Stimulated activated effector memory CD8-positive, alpha-beta T cell treated with anti-CD3 and anti-CD28 coated beads, Interleukin-12 subunit alpha, Interleukin-12 subunit beta, amount 100 ng/mL, for 72 hours (primary cell): ENCODE data around the gene LMO1.
A peak's percentile ranks its signal among the peaks of the same experiment; 100 is the strongest.

ENCODE experiments used
- ATAC-seq: fragments of 150-1000 bp; cut with Tn5 transposase; 2 replicates; pipeline ENCODE4 v1.10.0; 2021
- DNase-seq, 2 donors: peaks; one replicate each; pipeline ENCODE4 v3.0.0; 2021 to 2022; ENCODE audit warnings: low spot score in 2 of 2
- H3K27ac Mint-ChIP-seq: one replicate; pipeline ENCODE4 v1.8.0; 2022; ENCODE audit warnings: mild to moderate bottlenecking, mixed read lengths
- H3K36me3 Mint-ChIP-seq: one replicate; pipeline ENCODE4 v1.8.0; 2022; ENCODE audit warnings: mild to moderate bottlenecking, mixed read lengths
- H3K4me1 Mint-ChIP-seq: one replicate; pipeline ENCODE4 v1.8.0; 2022; ENCODE audit warnings: mixed read lengths
- H3K4me3 Mint-ChIP-seq: one replicate; pipeline ENCODE4 v1.8.0; 2022; ENCODE audit warnings: mild to moderate bottlenecking, mixed read lengths
- H3K9me3 Mint-ChIP-seq: one replicate; pipeline ENCODE4 v1.8.0; 2022; ENCODE audit warnings: mixed read lengths

The LMO1 gene

DNA sequence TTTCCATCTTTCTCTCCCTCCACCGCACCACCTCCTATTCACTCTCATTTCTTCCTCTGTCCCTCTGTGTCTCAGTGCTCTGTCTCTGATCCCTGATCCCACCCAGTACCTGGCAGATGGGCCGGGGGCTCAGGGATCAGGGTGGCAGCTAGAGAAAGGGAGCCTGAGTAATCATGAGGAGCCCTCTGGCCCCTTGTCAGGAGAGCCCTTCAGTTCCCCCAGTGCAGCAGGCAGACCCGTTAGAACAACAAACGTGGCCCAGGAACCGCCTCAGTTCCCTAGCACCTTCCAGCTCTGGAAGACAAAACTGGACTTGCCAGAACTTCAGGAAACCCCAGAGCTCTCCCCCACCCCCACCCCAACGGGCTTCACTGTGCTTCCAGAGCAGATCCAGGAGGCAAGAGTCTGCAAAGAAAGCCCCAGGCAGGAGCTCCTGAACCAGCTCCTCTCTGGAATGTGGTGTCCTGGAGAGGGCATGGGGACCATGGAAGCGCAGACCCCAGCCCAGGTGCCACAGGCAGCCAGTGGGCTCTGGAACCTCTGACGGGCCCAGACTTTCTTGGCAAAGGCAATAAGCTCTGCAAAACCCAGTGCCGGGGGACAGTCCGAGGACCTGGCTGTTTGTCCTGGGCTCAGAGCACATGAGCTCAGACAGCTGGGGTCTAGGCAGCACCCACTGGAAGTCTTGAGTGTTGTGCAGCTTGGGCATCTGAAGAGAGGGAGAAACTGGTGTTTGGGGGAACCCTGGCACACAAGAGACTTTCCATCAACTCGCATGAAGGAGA lies 43.2 kb downstream of the LMO1 start:
- ATAC-seq, result no peak
- no peak for DNase-seq
- no peaks in the 10 kb centered on the region for H3K9me3 Mint-ChIP-seq
- no peak overlapping the region for H3K4me3 Mint-ChIP-seq
- no peak overlapping the region for H3K27ac Mint-ChIP-seq
- peaks cover 9% of the 10 kb centered on the region for H3K4me1 Mint-ChIP-seq
- H3K36me3 Mint-ChIP-seq, result no peaks in the 10 kb centered on the region

- no peak for DNase-seq
- no peak overlapping the region for H3K27ac Mint-ChIP-seq
- ATAC-seq, result no peak
Observed at GRCh38 chr11:8219257-8220021, 44.2 kb downstream of the LMO1 start.

GRCh38 chr11:8218840-8219239 lies 44.8 kb downstream of the LMO1 start:
- Mint-ChIP-seq H3K9me3 (no peaks in the 10 kb centered on the region), H3K4me1 (peaks cover 6% of the 10 kb centered on the region), H3K27ac (no peak overlapping the region), H3K36me3 (no peaks in the 10 kb centered on the region), H3K4me3 (no peak overlapping the region)
- ATAC-seq, result no peak
- DNase-seq, result no peak

More at GRCh38 chr11:8219257-8220021, 44.2 kb downstream of the LMO1 start:
- no peak overlapping the region for H3K4me3 Mint-ChIP-seq
- no peaks in the 10 kb centered on the region for H3K9me3 Mint-ChIP-seq
- no peaks in the 10 kb centered on the region for H3K36me3 Mint-ChIP-seq
- H3K4me1 Mint-ChIP-seq, result peaks cover 6% of the 10 kb centered on the region

DNA sequence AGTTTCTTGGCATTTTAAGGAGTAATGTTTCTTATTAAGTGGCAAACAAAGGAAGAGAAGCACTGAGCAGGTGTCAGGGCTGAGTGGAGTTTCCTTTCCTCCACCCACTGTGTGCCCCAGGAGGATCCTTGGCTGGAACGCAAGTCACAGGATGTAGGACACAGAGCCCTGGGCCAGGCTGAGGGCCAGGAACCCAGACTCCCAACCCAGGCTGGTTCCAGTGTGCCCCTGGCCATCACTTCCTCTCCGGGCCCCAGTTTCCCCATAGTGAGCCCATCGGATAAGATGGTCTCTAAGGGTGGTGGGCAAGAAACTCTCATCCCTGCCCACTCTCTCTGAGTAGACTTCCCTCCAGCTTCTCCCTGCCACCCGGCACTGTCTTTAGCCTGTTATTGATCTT lies 45.3 kb downstream of the LMO1 start:
- Mint-ChIP-seq H3K27ac (no peak overlapping the region), H3K4me3 (no peak overlapping the region), H3K36me3 (no peaks in the 10 kb centered on the region), H3K4me1 (peaks cover 2% of the 10 kb centered on the region), H3K9me3 (no peaks in the 10 kb centered on the region)
- DNase-seq, result no peak
- no peak for ATAC-seq

DNA sequence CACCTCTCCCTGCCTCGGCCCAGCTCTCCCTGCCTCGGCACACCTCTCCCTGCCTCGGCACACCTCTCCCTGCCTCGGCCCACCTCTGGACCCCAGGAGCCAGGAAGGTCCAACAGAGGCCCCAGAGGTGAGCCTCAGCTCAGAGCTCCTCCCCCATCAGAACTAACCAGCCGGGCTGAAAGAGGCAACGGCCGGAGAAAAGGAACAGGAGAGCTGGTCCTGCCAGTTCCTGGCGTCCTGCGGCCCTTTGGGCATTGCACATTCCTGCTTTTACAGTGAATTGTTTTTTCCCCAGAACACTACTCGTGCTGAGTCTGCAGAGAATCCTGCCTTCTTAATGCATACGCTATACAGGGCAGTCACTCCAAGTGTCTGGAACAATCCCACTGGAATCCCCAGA lies 45.8 kb downstream of the LMO1 start:
- no peaks in the 10 kb centered on the region for H3K4me1 Mint-ChIP-seq
- H3K4me3 Mint-ChIP-seq, result no peak overlapping the region
- DNase-seq (no peak), ATAC-seq (no peak)
- no peaks in the 10 kb centered on the region for H3K36me3 Mint-ChIP-seq
- H3K9me3 Mint-ChIP-seq, result no peaks in the 10 kb centered on the region
- no peak overlapping the region for H3K27ac Mint-ChIP-seq

DNA sequence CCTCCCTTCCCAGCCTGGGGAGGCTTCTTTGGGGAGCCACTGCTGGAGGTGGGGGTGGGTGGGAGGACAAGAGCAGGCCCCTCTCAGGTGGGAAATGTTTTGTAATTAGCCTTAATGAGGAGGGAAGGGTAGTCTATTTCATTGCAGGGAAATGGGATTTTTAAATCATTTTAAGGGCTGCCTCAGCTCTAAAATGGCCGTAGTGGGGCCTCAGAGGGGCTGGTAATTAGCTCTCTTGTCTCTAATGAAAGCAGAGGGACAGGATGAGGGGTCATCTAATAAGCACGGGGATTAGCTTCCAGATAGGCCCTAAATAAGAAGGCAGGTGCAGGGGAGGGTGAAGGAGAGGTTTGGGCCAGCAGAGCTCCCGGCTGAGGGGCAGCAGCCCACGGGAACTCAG lies 46.5 kb downstream of the LMO1 start:
- DNase-seq (no peak), ATAC-seq (no peak)
- Mint-ChIP-seq H3K36me3 (no peaks in the 10 kb centered on the region), H3K4me3 (no peak overlapping the region), H3K9me3 (no peaks in the 10 kb centered on the region), H3K4me1 (no peaks in the 10 kb centered on the region), H3K27ac (no peak overlapping the region)

DNA sequence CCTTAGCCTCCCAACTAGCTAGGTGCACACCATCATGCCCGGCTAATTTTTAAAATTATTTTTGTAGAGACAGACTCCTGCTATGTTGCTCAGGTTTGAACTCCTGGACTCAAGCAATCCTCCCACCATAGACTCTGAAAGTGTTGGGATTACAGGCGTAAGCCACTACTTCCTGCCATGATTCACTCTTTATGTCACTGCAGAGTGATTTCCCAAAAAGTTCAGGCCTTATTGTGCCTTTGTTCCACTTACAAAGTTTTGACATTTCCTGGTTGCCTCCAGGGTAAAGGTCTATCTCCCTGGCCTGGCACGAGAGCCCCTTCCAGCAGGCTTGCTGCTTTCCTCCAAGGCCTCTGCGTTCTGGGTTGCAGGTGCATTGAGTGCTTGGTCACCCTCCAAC lies 50.3 kb downstream of the LMO1 start:
- Mint-ChIP-seq H3K27ac (no peak overlapping the region), H3K4me1 (no peaks in the 10 kb centered on the region), H3K9me3 (no peaks in the 10 kb centered on the region), H3K36me3 (no peaks in the 10 kb centered on the region), H3K4me3 (no peak overlapping the region)
- ATAC-seq, result no peak
- no peak for DNase-seq

DNA sequence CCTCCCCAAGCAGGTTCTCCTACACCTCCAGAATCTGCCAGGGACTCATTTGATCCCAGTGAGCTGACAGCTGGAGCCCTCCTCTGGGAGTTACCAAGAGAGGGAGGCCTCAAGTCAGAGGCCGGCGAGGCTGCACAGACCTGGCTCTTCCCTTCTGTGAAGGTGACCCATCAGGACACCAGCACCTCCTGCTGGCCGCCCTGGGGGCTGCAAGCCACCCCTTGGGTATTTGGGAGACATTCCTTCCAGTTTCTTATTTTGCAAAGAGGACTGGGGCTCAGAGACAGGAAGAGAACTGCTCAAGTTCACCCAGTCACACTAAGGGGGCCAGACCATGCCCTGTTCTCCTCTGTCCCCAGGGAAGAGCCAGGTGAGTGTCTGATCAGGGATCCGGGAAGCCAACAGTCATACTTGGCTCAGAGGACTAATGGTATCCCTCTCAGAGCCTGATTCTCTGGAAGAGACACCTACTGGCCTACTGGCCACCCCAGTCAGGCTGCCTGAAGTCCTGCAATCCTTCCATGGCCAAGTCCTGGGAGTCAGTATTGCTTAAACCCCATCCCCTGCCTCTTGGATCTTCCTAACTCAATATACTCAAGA lies 54.4 kb downstream of the LMO1 start:
- peak in 1 of 2 donors; percentile 61 for DNase-seq
- Mint-ChIP-seq H3K27ac (no peak overlapping the region), H3K9me3 (no peaks in the 10 kb centered on the region), H3K4me3 (no peak overlapping the region), H3K36me3 (no peaks in the 10 kb centered on the region), H3K4me1 (no peaks in the 10 kb centered on the region)
- no peak for ATAC-seq

GRCh38 chr11:8207080-8208000 lies 56.3 kb downstream of the LMO1 start:
- ATAC-seq (no peak), DNase-seq (no peak)
- Mint-ChIP-seq H3K9me3 (no peaks in the 10 kb centered on the region), H3K4me3 (no peak overlapping the region), H3K36me3 (no peaks in the 10 kb centered on the region), H3K27ac (no peak overlapping the region), H3K4me1 (no peaks in the 10 kb centered on the region)

DNA sequence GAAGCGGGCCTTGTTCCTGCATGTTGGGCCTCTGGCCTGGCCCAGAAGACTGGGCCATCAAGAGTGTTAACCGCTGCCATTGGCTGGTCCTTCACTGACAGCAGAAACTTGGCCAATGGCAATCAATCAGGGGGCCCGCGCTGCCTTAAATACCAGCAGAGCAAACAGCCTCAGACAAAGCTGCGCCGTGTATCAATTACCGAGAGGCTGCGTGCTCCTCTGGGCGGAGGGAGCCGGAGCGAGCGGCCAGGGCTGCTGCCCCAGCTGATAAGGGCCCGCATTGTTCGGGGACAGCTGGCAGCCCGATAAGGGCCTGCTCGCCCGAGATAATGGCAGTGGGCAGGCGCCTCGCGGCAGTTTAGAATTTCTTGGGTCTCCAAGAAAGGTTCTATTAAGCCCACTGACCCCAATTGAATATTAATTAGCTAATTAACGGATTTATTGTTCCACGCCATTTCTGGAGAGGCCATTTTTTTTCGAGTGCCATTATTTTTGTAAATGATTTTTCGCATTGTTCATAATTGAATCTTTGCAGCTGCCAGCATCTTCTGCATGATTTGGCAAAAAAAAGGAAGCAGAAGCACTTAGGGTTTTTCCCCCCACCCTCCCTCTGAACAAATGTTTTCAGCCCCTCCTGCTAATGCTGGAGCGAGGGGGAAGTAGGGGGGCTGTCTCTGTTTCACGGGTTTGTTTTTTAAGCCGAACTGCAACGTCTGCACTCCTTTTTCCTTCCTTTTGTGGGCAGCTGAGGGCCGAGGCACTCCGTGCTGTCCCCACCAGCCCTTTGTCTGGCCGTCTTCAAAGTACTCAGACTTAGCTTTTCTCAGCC lies 57.2 kb downstream of the LMO1 start:
- Mint-ChIP-seq H3K36me3 (no peaks in the 10 kb centered on the region), H3K27ac (no peak overlapping the region), H3K9me3 (no peaks in the 10 kb centered on the region), H3K4me3 (no peak overlapping the region), H3K4me1 (no peaks in the 10 kb centered on the region)
- DNase-seq, result no peak
- ATAC-seq, result no peak

GRCh38 chr11:8205566-8205965 lies 58.1 kb downstream of the LMO1 start:
- Mint-ChIP-seq H3K4me3 (no peak overlapping the region), H3K27ac (no peak overlapping the region), H3K4me1 (no peaks in the 10 kb centered on the region), H3K36me3 (no peaks in the 10 kb centered on the region), H3K9me3 (no peaks in the 10 kb centered on the region)
- DNase-seq (no peak), ATAC-seq (no peak)

- ATAC-seq (no peak), DNase-seq (no peak)
- H3K9me3 Mint-ChIP-seq, result no peaks in the 10 kb centered on the region
- H3K4me3 Mint-ChIP-seq, result no peak overlapping the region
- H3K4me1 Mint-ChIP-seq, result no peaks in the 10 kb centered on the region
- H3K27ac Mint-ChIP-seq, result no peak overlapping the region
- H3K36me3 Mint-ChIP-seq, result no peaks in the 10 kb centered on the region
Observed at GRCh38 chr11:8204596-8204995, 59.1 kb downstream of the LMO1 start.

GRCh38 chr11:8204025-8204424 lies 59.7 kb downstream of the LMO1 start:
- Mint-ChIP-seq H3K27ac (no peak overlapping the region), H3K4me3 (no peak overlapping the region), H3K36me3 (no peaks in the 10 kb centered on the region), H3K9me3 (no peaks in the 10 kb centered on the region), H3K4me1 (no peaks in the 10 kb centered on the region)
- DNase-seq, result no peak
- no peak for ATAC-seq

GRCh38 chr11:8203414-8203715 lies 60.3 kb downstream of the LMO1 start:
- no peak overlapping the region for H3K27ac Mint-ChIP-seq
- H3K36me3 Mint-ChIP-seq, result no peaks in the 10 kb centered on the region
- no peaks in the 10 kb centered on the region for H3K4me1 Mint-ChIP-seq
- H3K4me3 Mint-ChIP-seq, result no peak overlapping the region
- DNase-seq, result no peak
- no peak for ATAC-seq
- no peaks in the 10 kb centered on the region for H3K9me3 Mint-ChIP-seq
